ENCODE data around the gene RFPL4A.

RFPL4A gene

DNA sequence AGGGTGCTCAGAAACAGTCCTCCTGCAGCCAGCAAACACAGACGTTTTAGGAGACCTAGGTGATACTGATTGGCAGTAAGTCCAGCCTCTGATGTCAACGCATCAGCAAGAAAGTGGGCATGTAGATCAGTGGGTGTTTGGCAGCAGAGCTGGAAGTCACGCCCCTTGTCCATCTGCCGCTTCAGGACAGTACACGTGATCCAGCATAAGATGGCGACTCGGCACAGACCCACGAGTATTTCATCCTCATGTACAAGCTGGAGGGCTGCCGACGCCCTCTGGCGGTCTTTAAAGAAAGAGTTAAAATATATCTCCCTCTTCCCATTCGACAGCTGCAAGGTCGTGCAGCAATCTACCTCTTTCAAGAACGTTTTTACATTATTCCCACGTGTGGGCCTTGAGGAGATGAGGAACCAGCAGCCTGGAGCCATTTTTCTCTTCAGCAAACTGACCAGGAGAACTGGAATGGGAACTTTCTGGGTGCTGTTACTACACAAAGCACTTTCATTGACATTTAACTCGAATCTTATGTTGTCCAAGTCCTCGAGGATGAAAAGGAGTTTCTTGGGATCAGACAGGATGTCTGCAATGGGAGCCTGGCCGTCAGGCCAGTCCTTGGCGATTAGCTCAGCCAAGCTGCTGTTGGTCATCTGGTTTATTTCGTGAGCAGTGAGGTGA lies 50.6 kb downstream of the RFPL4A start:
- no peak for DNase-seq

DNA sequence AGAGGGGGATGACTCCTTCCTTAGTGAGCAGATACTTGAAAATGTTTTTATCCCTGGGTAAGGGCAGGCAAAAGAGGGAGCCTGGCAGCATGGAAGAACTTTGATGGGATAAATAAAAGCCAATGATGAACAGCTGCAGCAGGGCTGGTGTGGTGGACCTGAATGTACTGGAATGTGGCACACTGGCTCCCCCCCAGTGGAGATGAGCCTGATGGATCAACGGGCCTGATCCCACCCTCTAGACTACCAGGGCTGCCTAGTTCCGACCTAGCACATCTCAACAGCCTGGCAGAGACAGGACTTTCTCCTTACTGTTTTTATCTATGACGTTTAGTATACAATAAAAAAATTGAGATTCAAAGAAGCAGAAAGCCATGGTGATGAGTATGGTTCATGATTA lies 52.4 kb downstream of the RFPL4A start:
- no peak for DNase-seq

DNA sequence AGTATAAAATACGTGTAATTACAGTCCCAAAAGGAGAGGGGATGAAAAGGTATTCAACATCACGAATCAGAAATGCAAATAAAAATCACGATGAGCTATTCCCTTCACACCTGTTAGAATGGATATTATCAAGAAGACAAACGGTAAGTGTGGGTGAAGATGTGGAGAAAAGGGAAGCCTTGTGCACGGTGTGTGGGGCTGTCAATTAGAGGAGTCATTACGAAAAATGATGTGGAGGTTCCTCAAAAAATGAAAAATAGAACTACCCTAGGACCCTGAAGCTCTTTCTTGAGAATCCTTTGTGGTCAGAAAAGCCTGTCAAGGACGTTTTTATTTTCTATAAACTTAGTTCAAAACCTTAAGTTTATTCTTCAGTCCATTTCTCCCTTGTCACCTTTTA lies 53.6 kb downstream of the RFPL4A start:
- no peak for DNase-seq
